SK-N-SH treated with all-trans-retinoic acid at 6 μM for 48 hours (cell line): ENCODE results near the gene SEMA4D.

Source experiments
- ATAC-seq: fragments of 200-7000 bp; cut with Tn5 transposase; 3 replicates; pipeline ENCODE4 v1.9.1; 2020; ENCODE audit warnings: mild to moderate bottlenecking, moderate library complexity
- ARNTL ChIP-seq: fragments of 450-650 bp; formaldehyde crosslinking; IDR thresholded peaks from 2 replicates; pipeline ENCODE4 v1.5.0; 2020; ENCODE audit warnings: low read depth, mild to moderate bottlenecking, moderate library complexity, borderline replicate concordance
- BACH2 ChIP-seq: fragments of 250-450 bp; sonication (Bioruptor Pico); IDR thresholded peaks from 2 replicates; pipeline ENCODE4 v1.9.0; 2021; ENCODE audit warnings: mild to moderate bottlenecking, borderline replicate concordance
- CSDC2 ChIP-seq: fragments of 250-450 bp; sonication (Bioruptor Pico); IDR thresholded peaks from 2 replicates; pipeline ENCODE4 v1.5.0; 2020; ENCODE audit warnings: mild to moderate bottlenecking, moderate library complexity
- ESRRG ChIP-seq: fragments of 250-450 bp; sonication (Bioruptor Pico); IDR thresholded peaks from 2 replicates; pipeline ENCODE4 v1.6.1; 2021; ENCODE audit warnings: mild to moderate bottlenecking
- GLIS3 ChIP-seq: fragments of 250-450 bp; sonication (Bioruptor Pico); IDR thresholded peaks from 2 replicates; pipeline ENCODE4 v1.5.0; 2020; ENCODE audit warnings: mild to moderate bottlenecking, moderate library complexity
- ISL1 ChIP-seq: fragments of 250-450 bp; sonication (Bioruptor Pico); IDR thresholded peaks from 2 replicates; pipeline ENCODE4 v2.1.2; 2022; ENCODE audit warnings: mild to moderate bottlenecking, moderate library complexity
- OSR1 ChIP-seq: fragments of 250-450 bp; sonication (Bioruptor Pico); IDR thresholded peaks from 2 replicates; pipeline ENCODE4 v1.8.0; 2022; ENCODE audit warnings: moderate library complexity, mild to moderate bottlenecking, inconsistent platforms
- PPARA ChIP-seq: fragments of 250-450 bp; sonication (Bioruptor Pico); IDR thresholded peaks from 2 replicates; pipeline ENCODE4 v1.5.0; 2020; ENCODE audit warnings: mild to moderate bottlenecking, borderline replicate concordance
- RARB ChIP-seq: fragments of 250-450 bp; sonication (Bioruptor Pico); IDR thresholded peaks from 2 replicates; pipeline ENCODE4 v1.8.0; 2021; ENCODE audit warnings: mild to moderate bottlenecking, moderate library complexity
- SNAI2 ChIP-seq: fragments of 250-450 bp; sonication (Bioruptor Pico); IDR thresholded peaks from 2 replicates; pipeline ENCODE4 v1.5.0; 2020; ENCODE audit warnings: mild to moderate bottlenecking, moderate library complexity
- TCF4 ChIP-seq: fragments of 250-450 bp; sonication (Bioruptor Pico); IDR thresholded peaks from 2 replicates; pipeline ENCODE4 v1.8.0; 2021; ENCODE audit warnings: mild to moderate bottlenecking, moderate library complexity, borderline replicate concordance
- TOX ChIP-seq: fragments of 250-450 bp; sonication (Bioruptor Pico); IDR thresholded peaks from 2 replicates; pipeline ENCODE4 v1.8.0; 2021; ENCODE audit warnings: mild to moderate bottlenecking, moderate library complexity, borderline replicate concordance
- ZC3H10 ChIP-seq: fragments of 250-450 bp; sonication (Bioruptor Pico); IDR thresholded peaks from 2 replicates; pipeline ENCODE4 v1.5.1; 2021; ENCODE audit warnings: mild to moderate bottlenecking, moderate library complexity
- ZFP3 ChIP-seq: fragments of 250-450 bp; sonication (Bioruptor Pico); IDR thresholded peaks from 2 replicates; pipeline ENCODE4 v1.5.0; 2020; ENCODE audit warnings: mild to moderate bottlenecking, moderate library complexity
- ZNF565 ChIP-seq: fragments of 450-650 bp; formaldehyde crosslinking; conservative IDR thresholded peaks from 2 replicates; pipeline ENCODE4 v1.5.0; 2020; ENCODE audit warnings: low read depth, mild to moderate bottlenecking, moderate library complexity
- ZNF70 ChIP-seq: fragments of 450-650 bp; formaldehyde crosslinking; IDR thresholded peaks from 2 replicates; pipeline ENCODE4 v1.5.0; 2020; ENCODE audit warnings: mild to moderate bottlenecking, moderate library complexity
- ZNF8 ChIP-seq: fragments of 450-650 bp; formaldehyde crosslinking; IDR thresholded peaks from 2 replicates; pipeline ENCODE4 v1.5.0; 2020; ENCODE audit warnings: mild to moderate bottlenecking, moderate library complexity
- TF ChIP-seq, protein P1 (sequence below): fragments of 250-450 bp; sonication (Bioruptor Pico); IDR thresholded peaks from 2 replicates; pipeline ENCODE4 v1.5.1; 2020; ENCODE audit warnings: low read depth, mild to moderate bottlenecking, moderate library complexity
- TF ChIP-seq, protein P2 (sequence below): fragments of 250-450 bp; sonication (Bioruptor Pico); IDR thresholded peaks from 2 replicates; pipeline ENCODE4 v1.8.0; 2020; ENCODE audit warnings: mild to moderate bottlenecking, moderate library complexity, borderline replicate concordance
- TF ChIP-seq, protein P3 (sequence below): fragments of 250-450 bp; sonication (Bioruptor Pico); IDR thresholded peaks from 2 replicates; pipeline ENCODE4 v1.5.1; 2021; ENCODE audit warnings: mild to moderate bottlenecking, moderate library complexity
- TF ChIP-seq, protein P4 (sequence below): fragments of 250-450 bp; sonication (Bioruptor Pico); IDR thresholded peaks from 2 replicates; pipeline ENCODE4 v1.8.0; 2021; ENCODE audit warnings: low read depth, mild to moderate bottlenecking, moderate library complexity, borderline replicate concordance
- TF ChIP-seq, protein P5 (sequence below): fragments of 250-450 bp; sonication (Bioruptor Pico); IDR thresholded peaks from 2 replicates; pipeline ENCODE4 v1.5.0; 2020; ENCODE audit warnings: mild to moderate bottlenecking, moderate library complexity

SEMA4D gene

DNA sequence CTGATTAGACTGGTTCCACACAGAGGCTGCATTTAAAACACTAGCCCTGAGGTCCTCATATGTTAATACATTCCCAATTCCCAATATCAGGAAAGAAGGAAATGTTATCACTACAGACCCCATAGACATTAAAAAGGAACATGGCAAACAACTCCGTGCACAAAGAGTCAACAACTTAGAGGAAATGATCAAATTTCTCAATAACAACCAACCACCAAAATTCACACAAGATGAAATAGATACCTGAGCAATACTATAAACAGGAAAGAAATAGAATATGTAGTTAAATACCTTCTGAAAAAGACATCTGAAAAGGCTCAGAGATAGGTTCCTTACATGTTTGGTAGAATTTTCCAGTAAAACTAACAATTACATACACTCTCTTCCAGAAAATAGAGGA is 28.9 kb downstream of the SEMA4D start (continued):
- TF ChIP-seq ZFP3 (CRISPR knock-in tag) (no peak), OSR1 (CRISPR knock-in tag) (no peak)

DNA sequence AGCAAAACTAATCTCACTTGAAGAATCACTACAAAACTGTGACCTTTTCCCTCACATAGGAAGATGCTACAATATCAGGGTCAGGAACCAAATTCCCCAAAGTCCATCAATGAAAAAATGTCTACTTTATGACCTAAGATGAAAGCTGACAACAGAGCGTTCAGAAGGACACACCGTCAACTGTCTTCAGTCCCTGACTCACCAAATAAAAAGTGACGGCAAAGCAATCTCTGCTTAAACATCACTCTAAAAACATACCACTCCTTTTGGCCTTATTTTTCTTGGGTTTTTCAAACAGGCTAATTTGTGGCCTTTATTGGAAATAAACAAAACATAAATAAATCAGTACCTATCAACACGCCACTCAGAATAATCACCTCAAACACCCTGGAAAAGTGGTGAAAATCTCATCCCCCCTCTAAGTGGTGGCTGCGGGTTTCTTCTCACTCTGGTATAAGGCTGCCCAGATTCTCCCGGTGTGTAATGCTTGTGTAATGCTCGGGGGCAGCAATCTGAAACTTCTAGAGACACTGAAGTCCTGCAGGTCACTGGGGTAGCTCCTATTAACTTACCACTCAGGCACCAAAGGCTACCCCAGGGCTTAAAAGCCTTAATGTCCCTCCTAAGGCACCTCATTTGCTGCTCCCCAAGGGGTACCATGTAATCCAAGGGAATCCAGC is 29.5 kb downstream of the SEMA4D start:
- TF ChIP-seq, protein P1, sequence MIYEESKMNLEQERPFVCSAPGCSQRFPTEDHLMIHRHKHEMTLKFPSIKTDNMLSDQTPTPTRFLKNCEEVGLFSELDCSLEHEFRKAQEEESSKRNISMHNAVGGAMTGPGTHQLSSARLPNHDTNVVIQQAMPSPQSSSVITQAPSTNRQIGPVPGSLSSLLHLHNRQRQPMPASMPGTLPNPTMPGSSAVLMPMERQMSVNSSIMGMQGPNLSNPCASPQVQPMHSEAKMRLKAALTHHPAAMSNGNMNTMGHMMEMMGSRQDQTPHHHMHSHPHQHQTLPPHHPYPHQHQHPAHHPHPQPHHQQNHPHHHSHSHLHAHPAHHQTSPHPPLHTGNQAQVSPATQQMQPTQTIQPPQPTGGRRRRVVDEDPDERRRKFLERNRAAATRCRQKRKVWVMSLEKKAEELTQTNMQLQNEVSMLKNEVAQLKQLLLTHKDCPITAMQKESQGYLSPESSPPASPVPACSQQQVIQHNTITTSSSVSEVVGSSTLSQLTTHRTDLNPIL: no peak
- no peak for TF ChIP-seq ZFP3 (CRISPR knock-in tag)
- TF ChIP-seq ZC3H10 (CRISPR knock-in tag): no peak
- no peak for TF ChIP-seq CSDC2 (CRISPR knock-in tag)
- TF ChIP-seq TCF4: no peak
- no peak for TF ChIP-seq ZNF70
- no peak for TF ChIP-seq GLIS3 (CRISPR knock-in tag)
- TF ChIP-seq, protein P2, sequence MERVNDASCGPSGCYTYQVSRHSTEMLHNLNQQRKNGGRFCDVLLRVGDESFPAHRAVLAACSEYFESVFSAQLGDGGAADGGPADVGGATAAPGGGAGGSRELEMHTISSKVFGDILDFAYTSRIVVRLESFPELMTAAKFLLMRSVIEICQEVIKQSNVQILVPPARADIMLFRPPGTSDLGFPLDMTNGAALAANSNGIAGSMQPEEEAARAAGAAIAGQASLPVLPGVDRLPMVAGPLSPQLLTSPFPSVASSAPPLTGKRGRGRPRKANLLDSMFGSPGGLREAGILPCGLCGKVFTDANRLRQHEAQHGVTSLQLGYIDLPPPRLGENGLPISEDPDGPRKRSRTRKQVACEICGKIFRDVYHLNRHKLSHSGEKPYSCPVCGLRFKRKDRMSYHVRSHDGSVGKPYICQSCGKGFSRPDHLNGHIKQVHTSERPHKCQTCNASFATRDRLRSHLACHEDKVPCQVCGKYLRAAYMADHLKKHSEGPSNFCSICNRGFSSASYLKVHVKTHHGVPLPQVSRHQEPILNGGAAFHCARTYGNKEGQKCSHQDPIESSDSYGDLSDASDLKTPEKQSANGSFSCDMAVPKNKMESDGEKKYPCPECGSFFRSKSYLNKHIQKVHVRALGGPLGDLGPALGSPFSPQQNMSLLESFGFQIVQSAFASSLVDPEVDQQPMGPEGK: no peak
- ATAC-seq: no peak

DNA sequence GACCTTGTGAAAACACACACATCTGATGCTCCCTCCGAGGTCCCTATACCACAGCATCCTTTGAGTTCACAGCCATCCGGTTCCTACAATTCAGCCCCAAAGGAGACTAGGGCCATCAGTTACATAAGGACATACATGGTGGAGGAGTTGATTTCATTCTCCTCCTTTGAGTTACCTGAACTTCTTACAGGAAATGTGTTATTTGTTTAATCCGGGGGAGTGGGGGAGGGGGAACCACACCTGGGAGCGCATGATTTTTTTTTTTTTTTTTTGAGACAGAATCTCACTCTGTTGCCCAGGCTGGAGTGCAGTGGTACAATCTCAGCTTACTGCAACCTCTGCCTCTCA is 30.7 kb downstream of the SEMA4D start:
- TF ChIP-seq RARB (CRISPR knock-in tag) (no peak), TOX (CRISPR knock-in tag) (no peak), ESRRG (CRISPR knock-in tag) (no peak), PPARA (no peak), TCF4 (no peak), OSR1 (CRISPR knock-in tag) (no peak), ZC3H10 (CRISPR knock-in tag) (no peak)
- TF ChIP-seq, protein P3, sequence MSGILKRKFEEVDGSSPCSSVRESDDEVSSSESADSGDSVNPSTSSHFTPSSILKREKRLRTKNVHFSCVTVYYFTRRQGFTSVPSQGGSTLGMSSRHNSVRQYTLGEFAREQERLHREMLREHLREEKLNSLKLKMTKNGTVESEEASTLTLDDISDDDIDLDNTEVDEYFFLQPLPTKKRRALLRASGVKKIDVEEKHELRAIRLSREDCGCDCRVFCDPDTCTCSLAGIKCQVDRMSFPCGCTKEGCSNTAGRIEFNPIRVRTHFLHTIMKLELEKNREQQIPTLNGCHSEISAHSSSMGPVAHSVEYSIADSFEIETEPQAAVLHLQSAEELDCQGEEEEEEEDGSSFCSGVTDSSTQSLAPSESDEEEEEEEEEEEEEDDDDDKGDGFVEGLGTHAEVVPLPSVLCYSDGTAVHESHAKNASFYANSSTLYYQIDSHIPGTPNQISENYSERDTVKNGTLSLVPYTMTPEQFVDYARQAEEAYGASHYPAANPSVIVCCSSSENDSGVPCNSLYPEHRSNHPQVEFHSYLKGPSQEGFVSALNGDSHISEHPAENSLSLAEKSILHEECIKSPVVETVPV (CRISPR knock-in tag): no peak
- TF ChIP-seq, all 23 proteins: peak for 0
- ATAC-seq: no peak

DNA sequence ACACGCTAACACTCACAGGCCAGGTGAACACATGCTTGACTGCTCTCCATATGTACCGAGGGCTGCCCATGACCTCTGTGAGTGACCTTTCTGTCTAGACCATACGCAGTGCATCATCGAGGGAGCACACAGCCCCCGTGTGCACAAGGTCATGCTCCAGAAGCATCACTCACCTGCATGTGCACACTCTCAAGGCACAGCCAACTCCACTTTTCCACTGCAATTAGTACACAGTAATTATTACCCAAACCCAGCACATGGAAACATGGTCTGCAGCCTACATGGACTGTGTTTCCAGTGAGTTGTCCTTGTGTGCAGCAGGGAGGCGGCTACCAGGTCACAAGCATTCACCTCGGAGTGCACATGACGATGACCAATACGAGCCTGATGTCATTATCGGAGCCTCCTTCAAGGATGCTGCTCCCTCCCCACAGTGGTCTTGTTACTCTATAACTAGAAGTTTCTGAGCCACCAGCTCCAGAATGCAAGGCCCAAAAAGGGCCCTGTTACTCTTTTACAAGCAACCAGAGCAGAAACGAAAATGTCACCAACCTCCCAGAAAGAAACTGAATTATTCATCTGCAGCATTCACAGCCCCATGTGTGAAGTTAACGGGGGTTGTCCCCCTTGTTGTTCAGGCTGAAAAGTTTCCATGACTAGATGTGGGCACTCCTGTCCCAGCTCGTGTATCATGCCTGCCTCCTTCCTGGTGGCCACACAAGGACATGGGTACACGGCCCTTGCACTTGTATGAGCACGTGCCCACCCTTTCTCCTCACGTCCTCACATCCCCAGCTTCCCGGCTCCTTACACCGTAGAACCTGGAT is 31.2 kb downstream of the SEMA4D start:
- TF ChIP-seq CSDC2 (CRISPR knock-in tag) (no peak), TOX (CRISPR knock-in tag) (no peak), ARNTL (CRISPR knock-in tag) (no peak), TCF4 (no peak), PPARA (no peak), ZFP3 (CRISPR knock-in tag) (no peak), ZNF70 (no peak), SNAI2 (CRISPR knock-in tag) (no peak)
- TF ChIP-seq, protein P4, sequence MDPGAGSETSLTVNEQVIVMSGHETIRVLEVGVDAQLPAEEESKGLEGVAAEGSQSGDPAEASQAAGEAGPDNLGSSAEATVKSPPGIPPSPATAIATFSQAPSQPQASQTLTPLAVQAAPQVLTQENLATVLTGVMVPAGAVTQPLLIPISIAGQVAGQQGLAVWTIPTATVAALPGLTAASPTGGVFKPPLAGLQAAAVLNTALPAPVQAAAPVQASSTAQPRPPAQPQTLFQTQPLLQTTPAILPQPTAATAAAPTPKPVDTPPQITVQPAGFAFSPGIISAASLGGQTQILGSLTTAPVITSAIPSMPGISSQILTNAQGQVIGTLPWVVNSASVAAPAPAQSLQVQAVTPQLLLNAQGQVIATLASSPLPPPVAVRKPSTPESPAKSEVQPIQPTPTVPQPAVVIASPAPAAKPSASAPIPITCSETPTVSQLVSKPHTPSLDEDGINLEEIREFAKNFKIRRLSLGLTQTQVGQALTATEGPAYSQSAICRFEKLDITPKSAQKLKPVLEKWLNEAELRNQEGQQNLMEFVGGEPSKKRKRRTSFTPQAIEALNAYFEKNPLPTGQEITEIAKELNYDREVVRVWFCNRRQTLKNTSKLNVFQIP (CRISPR knock-in tag): no peak
- no peak for ATAC-seq

DNA sequence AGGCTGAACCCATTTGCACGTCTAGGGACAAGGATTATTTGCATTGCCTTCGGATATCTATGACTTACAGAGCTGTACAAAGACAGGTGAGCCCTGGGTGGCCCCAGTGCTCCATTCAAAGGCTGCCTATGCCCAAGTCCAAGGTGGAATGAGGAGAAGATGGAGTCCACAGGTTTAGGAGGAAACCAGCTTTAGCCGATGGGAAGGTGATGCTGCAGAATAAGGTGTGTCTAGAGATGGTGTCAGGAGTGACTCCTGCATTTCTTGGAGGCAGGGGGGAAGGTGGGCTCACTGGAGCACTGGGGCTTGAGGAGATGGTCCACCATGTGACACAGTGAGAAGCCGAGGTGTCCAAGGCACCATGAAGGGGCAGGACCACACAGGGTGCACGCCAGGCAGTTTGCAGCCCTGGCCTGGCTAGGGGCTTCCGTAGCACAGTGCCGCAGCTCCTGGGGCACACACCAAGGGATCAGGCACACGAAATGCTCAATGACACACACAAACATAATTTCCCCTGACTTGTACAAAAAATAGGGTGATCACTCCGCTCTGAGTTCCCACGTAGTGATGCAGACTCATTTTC is 32.1 kb downstream of the SEMA4D start:
- ATAC-seq: no peak
- TF ChIP-seq GLIS3 (CRISPR knock-in tag) (no peak), ZNF8 (CRISPR knock-in tag) (no peak), BACH2 (no peak), CSDC2 (CRISPR knock-in tag) (no peak), ISL1 (CRISPR knock-in tag) (no peak), ARNTL (CRISPR knock-in tag) (no peak), TCF4 (no peak), ESRRG (CRISPR knock-in tag) (no peak), RARB (CRISPR knock-in tag) (no peak), OSR1 (CRISPR knock-in tag) (no peak), ZNF565 (CRISPR knock-in tag) (no peak), TOX (CRISPR knock-in tag) (no peak), ZNF70 (no peak)
- TF ChIP-seq, protein P1: no peak
- TF ChIP-seq, protein P5, sequence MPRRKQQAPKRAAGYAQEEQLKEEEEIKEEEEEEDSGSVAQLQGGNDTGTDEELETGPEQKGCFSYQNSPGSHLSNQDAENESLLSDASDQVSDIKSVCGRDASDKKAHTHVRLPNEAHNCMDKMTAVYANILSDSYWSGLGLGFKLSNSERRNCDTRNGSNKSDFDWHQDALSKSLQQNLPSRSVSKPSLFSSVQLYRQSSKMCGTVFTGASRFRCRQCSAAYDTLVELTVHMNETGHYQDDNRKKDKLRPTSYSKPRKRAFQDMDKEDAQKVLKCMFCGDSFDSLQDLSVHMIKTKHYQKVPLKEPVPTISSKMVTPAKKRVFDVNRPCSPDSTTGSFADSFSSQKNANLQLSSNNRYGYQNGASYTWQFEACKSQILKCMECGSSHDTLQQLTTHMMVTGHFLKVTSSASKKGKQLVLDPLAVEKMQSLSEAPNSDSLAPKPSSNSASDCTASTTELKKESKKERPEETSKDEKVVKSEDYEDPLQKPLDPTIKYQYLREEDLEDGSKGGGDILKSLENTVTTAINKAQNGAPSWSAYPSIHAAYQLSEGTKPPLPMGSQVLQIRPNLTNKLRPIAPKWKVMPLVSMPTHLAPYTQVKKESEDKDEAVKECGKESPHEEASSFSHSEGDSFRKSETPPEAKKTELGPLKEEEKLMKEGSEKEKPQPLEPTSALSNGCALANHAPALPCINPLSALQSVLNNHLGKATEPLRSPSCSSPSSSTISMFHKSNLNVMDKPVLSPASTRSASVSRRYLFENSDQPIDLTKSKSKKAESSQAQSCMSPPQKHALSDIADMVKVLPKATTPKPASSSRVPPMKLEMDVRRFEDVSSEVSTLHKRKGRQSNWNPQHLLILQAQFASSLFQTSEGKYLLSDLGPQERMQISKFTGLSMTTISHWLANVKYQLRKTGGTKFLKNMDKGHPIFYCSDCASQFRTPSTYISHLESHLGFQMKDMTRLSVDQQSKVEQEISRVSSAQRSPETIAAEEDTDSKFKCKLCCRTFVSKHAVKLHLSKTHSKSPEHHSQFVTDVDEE (CRISPR knock-in tag): no peak
